Stimulated activated naive CD8-positive, alpha-beta T cell treated with anti-CD3 and anti-CD28 coated beads, Interleukin-15, Interleukin-2, amounts not matched to agents 100 U/mL and 50 U/mL, for 24 hours (primary cell): ENCODE data around the gene TRIM24.
"Not testable (repeated sequence)": the region's sequence is repeated elsewhere in the genome, so short reads cannot be mapped to it uniquely, and the experiment has no call there.

ENCODE experiments used
- ATAC-seq: fragments of 150-1000 bp; cut with Tn5 transposase; one replicate; pipeline ENCODE4 v1.10.0; 2021
- DNase-seq: peaks from one replicate; pipeline ENCODE4 v3.0.0; 2021

Gene TRIM24

GRCh38 chr7:138460649-138461607, 869 bp downstream of the TRIM24 start:
- ATAC-seq (peak; percentile 37), DNase-seq (peak; percentile 72)

GRCh38 chr7:138463291-138463618, 3.2 kb downstream of the TRIM24 start:
- not testable (repeated sequence) for DNase-seq, ATAC-seq

- no peak for DNase-seq
- ATAC-seq: no peak
Measured at GRCh38 chr7:138465046-138465445, 5.0 kb downstream of the TRIM24 start.

GRCh38 chr7:138466069-138466756, 6.2 kb downstream of the TRIM24 start:
- DNase-seq, ATAC-seq: not testable (repeated sequence)

GRCh38 chr7:138468244-138469123, 8.4 kb downstream of the TRIM24 start:
- DNase-seq (no peak), ATAC-seq (no peak)

GRCh38 chr7:138470391-138471157, 10.5 kb downstream of the TRIM24 start:
- DNase-seq (no peak), ATAC-seq (no peak)

- DNase-seq (no peak), ATAC-seq (no peak)
Measured at GRCh38 chr7:138472292-138473079, 12.4 kb downstream of the TRIM24 start.

DNA sequence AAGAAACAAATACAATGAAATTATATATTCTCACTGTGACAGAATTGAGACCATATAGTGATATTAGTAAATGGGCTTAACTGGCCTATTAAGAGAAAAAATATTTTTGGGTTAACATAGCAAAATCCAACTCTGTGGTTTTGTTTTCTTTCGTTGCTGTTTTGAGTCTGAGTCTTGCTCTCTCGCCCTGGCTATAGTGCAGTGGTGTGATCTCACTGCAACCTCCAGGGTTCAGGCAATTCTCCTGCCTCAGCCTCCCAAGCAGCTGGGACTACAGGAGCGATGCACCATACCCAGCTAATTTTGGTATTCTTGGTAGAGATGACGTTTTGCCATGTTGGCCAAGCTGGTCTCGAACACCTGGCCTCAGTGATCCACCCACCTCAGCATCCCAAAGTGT, 15.3 kb downstream of the TRIM24 start:
- ATAC-seq (no peak), DNase-seq (no peak)

DNA sequence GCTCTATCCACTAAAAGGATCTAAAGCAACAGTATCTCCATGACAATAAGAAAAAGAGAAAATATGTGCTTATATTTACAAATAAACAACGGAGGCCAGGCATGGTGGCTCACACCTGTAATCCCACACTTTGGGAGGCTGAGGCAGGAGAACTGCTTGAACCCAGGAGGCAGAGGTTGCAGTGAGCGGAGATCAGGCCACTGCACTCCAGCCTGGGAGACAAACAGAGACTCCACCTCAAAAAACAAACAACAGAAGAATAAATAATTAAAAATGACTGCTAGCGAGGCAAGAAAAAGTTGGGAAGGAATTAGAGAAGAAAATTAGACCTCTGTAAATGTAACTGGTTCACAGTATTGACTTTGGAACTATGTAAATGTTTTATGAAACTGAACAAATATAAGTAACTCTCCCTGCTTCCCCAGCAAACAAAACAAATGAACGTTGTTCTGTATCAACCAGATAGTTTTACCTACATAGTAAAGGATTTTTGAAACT, 17.1 kb downstream of the TRIM24 start:
- ATAC-seq (no peak), DNase-seq (no peak)

GRCh38 chr7:138477581-138477980, 17.5 kb downstream of the TRIM24 start:
- DNase-seq: no peak
- no peak for ATAC-seq

DNA sequence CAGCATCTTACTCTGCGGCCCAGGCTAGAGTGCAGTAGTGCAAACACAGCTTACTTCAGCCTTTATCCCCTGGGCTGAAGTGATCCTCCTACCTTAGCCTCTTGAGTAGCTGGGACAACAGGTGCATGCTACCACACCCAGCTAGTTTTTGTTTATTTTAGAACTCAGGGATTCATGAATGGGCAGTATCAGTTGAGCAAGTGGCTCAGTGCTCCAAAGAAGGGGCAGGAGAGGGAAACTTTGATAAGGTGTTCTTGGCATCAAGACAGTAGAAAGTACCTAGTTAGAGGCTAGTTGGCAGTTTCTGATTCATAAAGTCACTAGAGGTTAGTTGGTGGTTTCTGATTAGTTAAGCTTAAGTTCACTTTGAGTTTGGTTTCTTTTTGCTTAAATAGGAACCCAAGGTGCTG, 18.4 kb downstream of the TRIM24 start:
- DNase-seq (no peak), ATAC-seq (peak; percentile 71)

GRCh38 chr7:138480527-138480926, 20.5 kb downstream of the TRIM24 start:
- DNase-seq: no peak
- no peak for ATAC-seq

- no peak for DNase-seq
- ATAC-seq: no peak
Measured at GRCh38 chr7:138481447-138482380, 21.7 kb downstream of the TRIM24 start.

DNA sequence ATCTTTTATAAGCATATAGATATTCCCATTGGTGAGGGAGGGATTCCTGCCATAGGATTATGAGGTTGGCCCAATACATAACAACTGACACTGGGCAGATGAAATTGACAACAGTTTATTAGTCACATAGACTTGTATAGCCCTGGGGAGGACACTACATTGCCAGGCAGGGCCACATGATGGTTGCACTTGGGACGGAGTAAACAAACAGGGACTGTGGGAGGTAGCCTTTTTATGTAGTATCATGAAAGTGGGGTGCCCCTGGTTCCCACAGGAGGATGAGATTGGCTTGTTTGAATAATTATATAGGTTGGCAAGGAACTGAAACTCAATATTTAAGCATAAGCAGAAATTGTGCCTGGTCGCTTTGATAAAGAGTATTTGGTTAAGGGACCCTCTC, 23.5 kb downstream of the TRIM24 start:
- ATAC-seq (no peak), DNase-seq (no peak)

- DNase-seq, ATAC-seq: not testable (repeated sequence)
Measured at GRCh38 chr7:138485508-138485907, 25.4 kb downstream of the TRIM24 start.

GRCh38 chr7:138489139-138489538, 29.1 kb downstream of the TRIM24 start:
- ATAC-seq, DNase-seq: not testable (repeated sequence)

DNA sequence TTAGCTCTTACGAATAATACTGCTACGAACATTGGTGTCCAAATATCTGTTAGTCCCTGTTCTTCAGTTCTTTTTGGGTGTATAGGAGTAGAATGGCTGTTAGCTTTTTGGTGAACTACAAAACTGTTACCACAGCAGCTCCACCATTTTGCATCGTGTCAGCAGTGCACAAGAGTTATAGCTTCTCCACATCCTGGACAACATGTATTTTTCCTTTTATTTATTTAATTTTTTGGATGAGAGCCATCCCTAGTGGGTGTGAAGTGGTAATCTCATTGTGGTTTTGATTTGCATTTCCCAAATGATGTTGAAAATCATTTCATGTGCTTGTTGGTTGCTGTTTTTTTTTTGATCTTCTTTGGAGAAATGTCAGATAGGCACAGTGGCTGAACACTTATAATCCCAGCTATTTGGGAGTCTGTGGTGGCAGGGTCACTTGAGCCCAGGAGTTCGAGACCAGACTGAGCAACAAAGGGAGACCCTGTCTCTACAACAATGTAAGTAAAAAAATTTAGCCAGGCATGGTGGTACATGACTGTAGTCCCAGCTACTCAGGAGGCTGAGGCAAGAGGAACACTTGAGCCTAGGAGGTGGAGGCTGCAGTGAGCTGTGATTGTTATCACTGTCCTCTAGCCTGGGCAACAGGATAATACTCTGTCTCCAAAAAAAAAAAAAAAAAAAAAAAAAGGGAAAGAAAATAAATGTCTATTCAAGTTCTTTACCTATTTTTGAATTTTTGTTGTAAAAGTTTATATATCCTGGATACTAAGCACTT, 31.7 kb downstream of the TRIM24 start:
- ATAC-seq: no peak
- no peak for DNase-seq

DNA sequence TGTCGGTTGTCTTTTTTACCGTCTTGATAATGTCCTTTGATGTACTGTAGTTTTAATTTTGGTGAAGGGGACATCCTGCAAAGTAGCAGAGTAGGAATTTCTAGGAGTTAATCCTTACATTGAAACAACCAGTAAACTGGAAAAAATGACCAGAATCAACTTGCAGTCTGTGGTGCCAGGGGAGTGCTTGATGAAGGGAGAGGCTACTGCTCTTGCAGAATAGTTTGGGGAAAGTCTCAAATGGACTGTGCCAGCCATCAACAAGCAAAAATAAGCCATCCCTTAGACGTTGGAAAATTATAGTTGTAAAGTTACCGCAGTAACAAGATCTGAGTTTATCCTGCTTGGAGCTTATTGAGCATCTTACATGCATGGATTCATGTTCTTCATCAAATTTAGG, 32.4 kb downstream of the TRIM24 start:
- DNase-seq (no peak), ATAC-seq (no peak)

DNA sequence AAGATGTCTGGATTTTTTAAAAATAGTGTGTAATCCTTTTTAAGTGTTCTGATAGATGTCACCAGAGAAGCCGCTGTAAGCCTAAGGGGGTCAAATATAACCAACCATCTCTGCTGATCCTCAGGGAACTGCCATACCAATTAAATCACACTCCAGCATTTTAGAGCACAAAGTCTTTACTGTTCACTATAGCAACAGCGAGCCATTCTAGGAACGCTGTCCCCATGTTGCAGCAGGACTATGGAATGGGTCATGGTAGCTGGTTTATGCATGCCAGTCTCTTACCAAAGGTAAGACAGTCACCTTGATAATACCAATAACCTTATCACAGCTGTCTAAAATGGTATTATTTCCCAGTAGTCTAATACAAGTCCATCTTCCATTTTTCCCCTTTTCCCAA, 33.5 kb downstream of the TRIM24 start:
- no peak for ATAC-seq
- no peak for DNase-seq
